H9 (cell line): ENCODE data around the gene VAV2. TPM values are rescaled to one million over a fixed set of nuclear protein-coding genes. Genes with fewer than 3 reads are reported as not detected.

Experiments
- DNase-seq: peaks from one replicate; pipeline ENCODE4 v3.0.0-alpha.2; 2017
- H2AFZ ChIP-seq: one replicate; pipeline ENCODE4 v1.6.1; 2013; ENCODE audit warnings: mild to moderate bottlenecking, low read length, control low read depth, moderate library complexity
- H2AK5ac ChIP-seq: 2 replicates; pipeline ENCODE4 v1.6.1; 2013; ENCODE audit warnings: low read length, control low read depth, mixed read lengths; ENCODE audit not compliant: insufficient read length
- H2BK120ac ChIP-seq: one replicate; pipeline ENCODE4 v1.6.1; 2013; ENCODE audit warnings: low read depth, mild to moderate bottlenecking, low read length, control low read depth, inconsistent platforms; ENCODE audit not compliant: poor library complexity, severe bottlenecking
- H2BK12ac ChIP-seq: 2 replicates; pipeline ENCODE4 v1.6.1; 2013; ENCODE audit warnings: low read length, control low read depth, mixed read lengths, low read depth; ENCODE audit not compliant: insufficient read length
- H2BK15ac ChIP-seq: 2 replicates; pipeline ENCODE4 v1.6.1; 2013; ENCODE audit warnings: low read depth, low read length, control low read depth
- H2BK20ac ChIP-seq: one replicate; pipeline ENCODE4 v1.6.1; 2013; ENCODE audit warnings: low read depth, mild to moderate bottlenecking, low read length, control low read depth, inconsistent platforms; ENCODE audit not compliant: poor library complexity, severe bottlenecking
- H2BK5ac ChIP-seq: 2 replicates; pipeline ENCODE4 v1.6.1; 2013; ENCODE audit warnings: low read length, control low read depth, mixed read lengths; ENCODE audit not compliant: insufficient read length
- H3K14ac ChIP-seq: 2 replicates; pipeline ENCODE4 v1.6.1; 2013; ENCODE audit warnings: low read length, control low read depth; ENCODE audit not compliant: insufficient read depth
- H3K18ac ChIP-seq: 2 replicates; pipeline ENCODE4 v1.6.1; 2013; ENCODE audit warnings: low read depth, mild to moderate bottlenecking, mixed read lengths, low read length, control low read depth; ENCODE audit not compliant: insufficient read length
- H3K23ac ChIP-seq: 2 replicates; pipeline ENCODE4 v1.6.1; 2013; ENCODE audit warnings: low read length, control low read depth, mixed read lengths, low read depth; ENCODE audit not compliant: insufficient read length
- H3K23me2 ChIP-seq: 2 replicates; pipeline ENCODE4 v1.6.1; 2013; ENCODE audit warnings: low read depth, mild to moderate bottlenecking, mixed read lengths, low read length, control low read depth; ENCODE audit not compliant: insufficient read length, poor library complexity, severe bottlenecking
- H3K27ac ChIP-seq: 2 replicates; pipeline ENCODE4 v1.5.1; 2013; ENCODE audit warnings: low read length, control low read depth, mixed read lengths, low read depth; ENCODE audit not compliant: insufficient read length
- H3K27me3 ChIP-seq: 2 replicates; pipeline ENCODE4 v1.6.1; 2013; ENCODE audit warnings: low read length, control low read depth, inconsistent platforms; ENCODE audit not compliant: insufficient read depth
- H3K4ac ChIP-seq: 2 replicates; pipeline ENCODE4 v1.6.1; 2013; ENCODE audit warnings: low read depth, mild to moderate bottlenecking, control low read depth, inconsistent platforms, low read length, moderate library complexity
- H3K4me1 ChIP-seq: 2 replicates; pipeline ENCODE4 v1.6.1; 2013; ENCODE audit warnings: low read length, control low read depth, inconsistent platforms; ENCODE audit not compliant: insufficient read depth
- H3K4me2 ChIP-seq: 2 replicates; pipeline ENCODE4 v1.6.1; 2013; ENCODE audit warnings: low read length, control low read depth, mixed read lengths; ENCODE audit not compliant: insufficient read length, insufficient read depth
- H3K56ac ChIP-seq: 2 replicates; pipeline ENCODE4 v1.6.1; 2013; ENCODE audit warnings: low read depth, mild to moderate bottlenecking, mixed read lengths, low read length, control low read depth; ENCODE audit not compliant: insufficient read length
- H3K79me1 ChIP-seq: 2 replicates; pipeline ENCODE4 v1.6.1; 2013; ENCODE audit warnings: low read depth, mild to moderate bottlenecking, moderate library complexity, low read length, control low read depth, inconsistent platforms; ENCODE audit not compliant: insufficient read depth, poor library complexity, severe bottlenecking
- H3K79me2 ChIP-seq: 2 replicates; pipeline ENCODE4 v1.6.1; 2013; ENCODE audit warnings: low read length, control low read depth, inconsistent platforms; ENCODE audit not compliant: insufficient read depth
- H3K9ac ChIP-seq: 2 replicates; pipeline ENCODE4 v1.6.1; 2013; ENCODE audit warnings: low read length, control low read depth, mixed read lengths; ENCODE audit not compliant: insufficient read length; ENCODE audit errors: extremely low read depth
- H3K9me3 ChIP-seq: one replicate; pipeline ENCODE4 v1.6.1; 2013; ENCODE audit warnings: low read depth, low read length, inconsistent platforms; ENCODE audit not compliant: control insufficient read depth
- H3T11ph ChIP-seq: one replicate; pipeline ENCODE4 v1.6.1; 2013; ENCODE audit warnings: mild to moderate bottlenecking, low read length, control low read depth, inconsistent platforms
- H4K20me1 ChIP-seq: one replicate; pipeline ENCODE4 v1.6.1; 2013; ENCODE audit not compliant: control insufficient read depth, insufficient read length, insufficient read depth
- H4K5ac ChIP-seq: 2 replicates; pipeline ENCODE4 v1.6.1; 2013; ENCODE audit warnings: low read depth, mild to moderate bottlenecking, mixed read lengths, low read length, control low read depth; ENCODE audit not compliant: insufficient read length
- H4K8ac ChIP-seq: replicated peaks from 2 replicates; pipeline ENCODE4 v1.6.1; 2013; ENCODE audit warnings: low read length, control low read depth, mixed read lengths, low read depth; ENCODE audit not compliant: insufficient read length
- H4K91ac ChIP-seq: 2 replicates; pipeline ENCODE4 v1.6.1; 2013; ENCODE audit warnings: low read depth, mild to moderate bottlenecking, moderate library complexity, mixed read lengths, low read length, control low read depth; ENCODE audit not compliant: insufficient read length
- H3K27ac Mint-ChIP-seq, 3 experiments: 2 replicates in 2 of 3; 3 replicates in 1 of 3; pipeline ENCODE4 v1.8.0; 2020 to 2021; ENCODE audit warnings: mixed read lengths in 3 of 3, mild to moderate bottlenecking in 1 of 3, moderate library complexity in 1 of 3
- H3K27me3 Mint-ChIP-seq: 2 replicates; pipeline ENCODE4 v1.8.0; 2021; ENCODE audit warnings: low read depth, mild to moderate bottlenecking, moderate library complexity, mixed read lengths
- H3K36me3 Mint-ChIP-seq, 3 experiments: 2 replicates in 2 of 3; 3 replicates in 1 of 3; pipeline ENCODE4 v1.8.0; 2020 to 2021; ENCODE audit warnings: low read depth in 3 of 3, mixed read lengths in 3 of 3; ENCODE audit not compliant: insufficient read depth in 1 of 3
- H3K4me1 Mint-ChIP-seq, 2 experiments: 2 replicates each; pipeline ENCODE4 v1.8.0; 2020; ENCODE audit warnings: mixed read lengths in 2 of 2
- H3K4me3 Mint-ChIP-seq, 2 experiments: 2 replicates in 1 of 2; 3 replicates in 1 of 2; pipeline ENCODE4 v1.8.0; 2020 to 2021; ENCODE audit warnings: mild to moderate bottlenecking in 2 of 2, mixed read lengths in 2 of 2, moderate library complexity in 1 of 2
- H3K9me3 Mint-ChIP-seq, 2 experiments: 2 replicates in 1 of 2; 3 replicates in 1 of 2; pipeline ENCODE4 v1.8.0; 2020; ENCODE audit warnings: mild to moderate bottlenecking in 2 of 2, mixed read lengths in 2 of 2, moderate library complexity in 1 of 2
- CTCF ChIP-seq: fragments of 200-600 bp; sonication (generic); conservative IDR thresholded peaks from 3 replicates; pipeline ENCODE4 v1.8.0; 2021; ENCODE audit warnings: antibody characterized with exemption, mild to moderate bottlenecking
- WGBS: extraction: QIAGEN DNeasy Blood & Tissue Kit; methylation state at CpG from one replicate; pipeline ENCODE4 v1.1.7; 2013; ENCODE audit warnings: missing lambda C conversion rate, low lambda C conversion rate, mixed read lengths; ENCODE audit not compliant: insufficient read length; ENCODE audit errors: extremely low coverage; 5-methylcytosine and 5-hydroxymethylcytosine counted together
- total RNA-seq: library from RNA; stranded (reverse); gene quantifications from 2 replicates; pipeline ENCODE4 v1.2.1, GENCODE V29; 2021

Gene VAV2
- total RNA-seq, 1 experiment from 2014 or later: 58.7 TPM

GRCh38 chr9:133750982-133751649 is 241.0 kb downstream of the VAV2 start:
- no peak overlapping the region for H3K27ac ChIP-seq
- H2AFZ ChIP-seq: no peak overlapping the region
- H3K23me2 ChIP-seq: no peaks in the 10 kb centered on the region
- H3K9ac ChIP-seq: no peak overlapping the region
- H2BK5ac ChIP-seq: no peak overlapping the region
- H3K4ac ChIP-seq: no peak overlapping the region
- H3K4me2 ChIP-seq: no peak overlapping the region
- no CpG with 5 or more reads among the region's 9 CpGs for WGBS
- no peak overlapping the region for H4K5ac ChIP-seq
- H3K23ac ChIP-seq: no peak overlapping the region
- no peak overlapping the region for H3K18ac ChIP-seq
- no peak overlapping the region for H2AK5ac ChIP-seq
- no peaks in the 10 kb centered on the region for H3K79me1 ChIP-seq
- Mint-ChIP-seq H3K36me3 (peaks cover 4 to 13% (median 11%) of the 10 kb centered on the region in 3 experiments; a peak in 6 of 7 replicates), H3K27ac (no peak overlapping the region), H3K4me1 (peaks cover 8% of the 10 kb centered on the region in 2 experiments; a peak in 3 of 4 replicates), H3K9me3 (peaks cover 24 to 27% of the 10 kb centered on the region in 2 experiments), H3K27me3 (peaks cover 63% of the 10 kb centered on the region), H3K4me3 (no peak overlapping the region)
- DNase-seq: peak; percentile 21
- H4K8ac ChIP-seq: no peak overlapping the region
- H2BK20ac ChIP-seq: no peak overlapping the region
- no peak overlapping the region for H3T11ph ChIP-seq
- H3K9me3 ChIP-seq: no peaks in the 10 kb centered on the region
- no peak overlapping the region for H4K91ac ChIP-seq
- H3K79me2 ChIP-seq: no peaks in the 10 kb centered on the region
- no peaks in the 10 kb centered on the region for H4K20me1 ChIP-seq
- no peaks in the 10 kb centered on the region for H3K27me3 ChIP-seq
- TF ChIP-seq CTCF: no peak
- H3K4me1 ChIP-seq: no peaks in the 10 kb centered on the region
- H2BK15ac ChIP-seq: no peak overlapping the region
- H2BK12ac ChIP-seq: no peak overlapping the region
- H2BK120ac ChIP-seq: no peak overlapping the region
- no peak overlapping the region for H3K56ac ChIP-seq
- no peak overlapping the region; the same call in 1 of the 2 replicates for H3K14ac ChIP-seq
